ENCODE data around the gene UBE3C. TPM values are rescaled to one million over a fixed set of nuclear protein-coding genes. Genes with fewer than 3 reads are reported as not detected.

UBE3C gene
- total and polyA plus RNA-seq, 10 donors = 9.7 to 81.6 (median 59.1) TPM

GRCh38 chr7:157150882-157151281 is 12.2 kb downstream of the UBE3C start:
- intact Hi-C loops (cut with DNase I; ENCODE audit: low total_unique reads) = no loop called here
- Histone ChIP-seq H3K27me3 (replicated peaks in 1 of 7) (no peaks in the 10 kb centered on the region), H3K4me3 (no peak overlapping the region), H3K9me3 (no peaks in the 10 kb centered on the region), H3K27ac (no peak overlapping the region), H3K36me3 (peaks cover 0 to 35% (median 0%) of the 10 kb centered on the region in 6 donors), H3K4me1 (peaks cover 5 to 98% (median 51%) of the 10 kb centered on the region in 6 donors)
- 77 to 85% (median 81%) methylated on average over 15 of the region's 15 CpGs for WGBS, 5 donors
- DNase-seq = no peak
- TF ChIP-seq POLR2AphosphoS5 (IDR thresholded peaks at IDR 0.05) (no peak), CTCF (IDR thresholded peaks at IDR 0.05 in 8 of 11, conservative IDR thresholded peaks at IDR 0.05 in 3 of 11) (no peak), POLR2A (IDR thresholded peaks at IDR 0.05) (no peak)

DNA sequence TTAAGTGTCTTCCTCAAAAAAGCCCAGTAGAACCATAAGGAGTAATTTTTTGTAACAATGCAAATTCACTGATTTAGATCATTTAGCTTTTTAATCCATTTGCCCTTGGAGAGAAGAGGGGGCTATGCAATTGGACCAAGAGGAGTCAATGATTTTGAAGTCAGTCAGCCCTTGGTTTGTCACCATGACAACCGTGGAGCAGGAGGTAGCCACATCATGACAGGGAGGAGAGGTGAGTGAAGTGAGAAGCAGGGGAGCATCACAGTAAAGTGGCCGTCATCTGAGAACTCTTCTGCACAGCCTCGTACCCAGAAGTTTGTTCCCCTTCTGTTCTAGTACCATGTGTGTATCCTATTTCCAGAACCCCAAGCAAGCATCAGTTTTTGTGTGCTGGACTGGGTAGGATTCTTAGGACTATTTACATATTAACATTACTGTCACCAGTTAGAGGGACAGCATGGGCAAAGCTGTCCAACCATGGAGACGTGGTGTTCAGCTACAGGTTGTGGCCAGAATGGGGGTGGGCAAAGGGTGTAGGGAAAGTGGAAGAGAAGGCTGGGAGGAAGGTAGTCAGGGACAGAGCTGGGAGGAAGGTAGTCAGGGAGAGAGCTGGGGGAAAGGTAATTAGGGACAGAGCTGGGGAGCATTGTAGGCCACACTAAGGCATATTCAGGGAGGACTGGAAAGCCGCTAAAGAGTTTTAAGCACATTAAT is 13.1 kb downstream of the UBE3C start:
- Histone ChIP-seq H3K27ac (no peak overlapping the region), H3K9me3 (no peaks in the 10 kb centered on the region), H3K27me3 (replicated peaks in 1 of 7) (no peaks in the 10 kb centered on the region), H3K4me3 (no peak overlapping the region), H3K4me1 (peaks cover 5 to 98% (median 50%) of the 10 kb centered on the region in 6 donors), H3K36me3 (peaks cover 0 to 26% (median 0%) of the 10 kb centered on the region in 6 donors)
- intact Hi-C loops (cut with DNase I; ENCODE audit: low total_unique reads) = no loop called here
- no peak for DNase-seq
- TF ChIP-seq CTCF (IDR thresholded peaks at IDR 0.05 in 8 of 11, conservative IDR thresholded peaks at IDR 0.05 in 3 of 11) = no peak
- no peak for TF ChIP-seq POLR2A (IDR thresholded peaks at IDR 0.05)
- no peak for TF ChIP-seq POLR2AphosphoS5 (IDR thresholded peaks at IDR 0.05)
- WGBS, 5 donors = 83 to 90% (median 88%) methylated on average over 5 of the region's 5 CpGs

DNA sequence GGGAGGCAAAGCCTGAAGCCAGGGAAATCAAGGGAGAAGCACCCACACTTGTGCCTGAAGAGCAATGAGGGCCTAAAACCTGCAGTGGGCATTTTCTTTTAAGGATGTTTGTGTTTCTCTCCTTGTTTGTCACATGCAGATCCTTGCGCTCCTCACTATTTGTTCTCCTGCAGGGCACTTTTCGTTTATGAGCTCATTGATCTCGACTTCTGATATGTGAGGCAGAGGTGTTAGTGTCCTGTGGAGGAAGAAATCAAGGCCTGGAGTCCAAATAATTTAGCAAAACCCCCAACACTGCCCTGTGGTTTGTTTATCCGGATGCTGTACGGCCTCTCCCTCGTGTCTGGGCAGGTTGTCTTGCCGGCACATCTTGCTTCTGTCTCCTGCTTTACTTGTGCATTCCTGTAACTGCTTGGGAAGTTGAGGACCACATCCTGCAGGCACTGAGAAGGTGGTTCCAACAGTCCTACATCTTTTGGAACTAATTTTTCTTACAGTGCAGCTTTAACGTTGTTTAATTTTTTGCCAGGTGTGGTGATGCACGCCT is 13.7 kb downstream of the UBE3C start:
- Histone ChIP-seq H3K36me3 (peaks cover 0 to 25% (median 0%) of the 10 kb centered on the region in 6 donors), H3K4me1 (peaks cover 5 to 97% (median 47%) of the 10 kb centered on the region in 6 donors), H3K27ac (no peak overlapping the region), H3K4me3 (no peak overlapping the region), H3K27me3 (replicated peaks in 1 of 7) (no peaks in the 10 kb centered on the region), H3K9me3 (no peaks in the 10 kb centered on the region)
- WGBS, 5 donors = 88 to 97% (median 90%) methylated on average over 9 of the region's 9 CpGs
- intact Hi-C loops (cut with DNase I; ENCODE audit: low total_unique reads) = no loop called here
- no peak for DNase-seq
- TF ChIP-seq POLR2AphosphoS5 (IDR thresholded peaks at IDR 0.05) (no peak), POLR2A (IDR thresholded peaks at IDR 0.05) (no peak), CTCF (IDR thresholded peaks at IDR 0.05 in 8 of 11, conservative IDR thresholded peaks at IDR 0.05 in 3 of 11) (no peak)

- TF ChIP-seq CTCF (IDR thresholded peaks at IDR 0.05 in 8 of 11, conservative IDR thresholded peaks at IDR 0.05 in 3 of 11) (no peak), POLR2A (IDR thresholded peaks at IDR 0.05) (no peak), POLR2AphosphoS5 (IDR thresholded peaks at IDR 0.05) (no peak)
- Histone ChIP-seq H3K4me3 (no peak overlapping the region), H3K27me3 (replicated peaks in 1 of 7) (no peaks in the 10 kb centered on the region), H3K27ac (no peak overlapping the region), H3K4me1 (peaks cover 5 to 93% (median 43%) of the 10 kb centered on the region in 6 donors), H3K36me3 (peaks cover 0 to 25% (median 0%) of the 10 kb centered on the region in 6 donors), H3K9me3 (no peaks in the 10 kb centered on the region)
- no peak for DNase-seq
- 86 to 88% (median 87%) methylated on average over 8 of the region's 8 CpGs for WGBS, 5 donors
- intact Hi-C loops (cut with DNase I; ENCODE audit: low total_unique reads) = no loop called here
Measured at GRCh38 chr7:157153260-157153659, 14.5 kb downstream of the UBE3C start.

Data from spleen (tissue), 11 donors.